Esophagus muscularis mucosa (tissue), 4 donors: ENCODE data around the gene CUX1. TPM values are rescaled to one million over a fixed set of nuclear protein-coding genes. Genes with fewer than 3 reads are reported as not detected.
"Not testable (repeated sequence)": the region's sequence is repeated elsewhere in the genome, so short reads cannot be mapped to it uniquely, and the experiment has no call there.

Experiments used
- DNase-seq: peaks from one replicate; pipeline ENCODE4 v3.0.0-alpha.2; 2017; ENCODE audit errors: extremely low spot score
- H3K27ac ChIP-seq, 4 donors: fragments of 200-600 bp; sonication (generic); replicated peaks in 1 of 4; 1 replicate in 3 of 4; 2 replicates in 1 of 4; pipeline ENCODE4 v1.5.1; 2016 to 2019; ENCODE audit warnings: mild to moderate bottlenecking in 1 of 4
- H3K27me3 ChIP-seq, 4 donors: fragments of 200-600 bp; sonication (generic); one replicate each; pipeline versions ENCODE4 v1.5.1 to v1.6.0; 2016 to 2019
- H3K36me3 ChIP-seq, 4 donors: fragments of 200-600 bp; sonication (generic); one replicate each; pipeline ENCODE4 v1.5.1; 2016 to 2019
- H3K4me1 ChIP-seq, 4 donors: fragments of 200-600 bp; sonication (generic); one replicate each; pipeline ENCODE4 v1.5.1; 2016 to 2019
- H3K4me3 ChIP-seq, 4 donors: fragments of 200-600 bp; sonication (generic); 1 replicate in 2 of 4; 2 replicates in 2 of 4; pipeline ENCODE4 v1.5.1; 2016 to 2019; ENCODE audit warnings: mild to moderate bottlenecking in 4 of 4, moderate library complexity in 1 of 4
- H3K9me3 ChIP-seq, 4 donors: fragments of 200-600 bp; sonication (generic); 1 replicate in 3 of 4; 2 replicates in 1 of 4; pipeline ENCODE4 v1.5.1; 2016 to 2019
- CTCF ChIP-seq, 3 experiments: fragments of 200-600 bp in 2 of 3; fragments of 450-650 bp in 1 of 3; sonication (generic) in 2 of 3; IDR thresholded peaks; one replicate each; pipeline ENCODE4 v1.5.1; 2017 to 2019; ENCODE audit warnings: antibody characterized with exemption in 3 of 3, mild to moderate bottlenecking in 2 of 3, moderate library complexity in 1 of 3
- EP300 ChIP-seq: sonication (generic); formaldehyde crosslinking; IDR thresholded peaks from one replicate; pipeline ENCODE4 v1.6.1; 2017; ENCODE audit warnings: antibody characterized with exemption
- POLR2A ChIP-seq: fragments of 450-650 bp; IDR thresholded peaks from one replicate; pipeline ENCODE4 v1.6.1; 2017; ENCODE audit warnings: antibody characterized with exemption, moderate library complexity, mild to moderate bottlenecking, low read depth
- POLR2AphosphoS5 ChIP-seq, 2 donors: sonication (generic); formaldehyde crosslinking; IDR thresholded peaks; one replicate each; pipeline ENCODE4 v1.6.1; 2017; ENCODE audit warnings: antibody characterized with exemption in 2 of 2
- WGBS: methylation state at CpG from one replicate; pipeline ENCODE4 v1.1.5; 2018; 5-methylcytosine and 5-hydroxymethylcytosine counted together
- intact Hi-C: fragments of 100-400 bp; cut with DNase I; formaldehyde crosslinking; loops from one replicate; pipeline ENCODE4 v1.15.1; 2023
- small RNA-seq, 3 donors: library from RNA; depleted of rRNA; stranded (forward); fragments of <200 nt; gene quantifications; one replicate each; pipeline ENCODE3, GENCODE V24; 2016
- total RNA-seq, 4 donors: library from RNA; depleted of rRNA; stranded (reverse); fragments of >200 nt; gene quantifications; one replicate each; pipeline versions ENCODE4 v1.1.0 to v1.2.1, GENCODE V29; 2016

CUX1 gene
- total RNA-seq, 4 donors from 2014 or later, result 61.5 to 136 (median 92.3) TPM

- Histone ChIP-seq H3K27me3 (peaks cover 0 to 59% (median 4%) of the 10 kb centered on the region in 4 donors), H3K36me3 (no peaks in the 10 kb centered on the region), H3K4me1 (peaks cover 6 to 16% (median 10%) of the 10 kb centered on the region in 4 donors), H3K4me3 (no peak overlapping the region), H3K9me3 (no peaks in the 10 kb centered on the region), H3K27ac (no peak overlapping the region)
- 98% methylated on average over 5 of the region's 5 CpGs for WGBS
- TF ChIP-seq CTCF (IDR thresholded peaks at IDR 0.05) (no peak), POLR2A (no peak), EP300 (no peak), POLR2AphosphoS5 (IDR thresholded peaks at IDR 0.05) (no peak)
- intact Hi-C loops, result no loop called here
- no peak for DNase-seq
Observed at GRCh38 chr7:102323914-102324195, 506.4 kb downstream of the CUX1 start.

GRCh38 chr7:102325106-102325505 is 507.7 kb downstream of the CUX1 start:
- intact Hi-C loops, H3K36me3 ChIP-seq, H3K4me3 ChIP-seq, H3K9me3 ChIP-seq, H3K27ac ChIP-seq, DNase-seq: not testable (repeated sequence)
- WGBS, result 91% methylated on average over 11 of the region's 11 CpGs
- Histone ChIP-seq H3K27me3 (peaks cover 0 to 58% (median 4%) of the 10 kb centered on the region in 4 donors), H3K4me1 (peaks cover 0 to 16% (median 6%) of the 10 kb centered on the region in 4 donors)

GRCh38 chr7:102326157-102326889 is 508.9 kb downstream of the CUX1 start:
- intact Hi-C loops, result no loop called here
- TF ChIP-seq POLR2A (no peak), CTCF (IDR thresholded peaks at IDR 0.05) (no peak), POLR2AphosphoS5 (IDR thresholded peaks at IDR 0.05) (no peak), EP300 (no peak)
- peaks cover 0 to 5% (median 3%) of the 10 kb centered on the region in 4 donors for H3K4me1 ChIP-seq
- H3K27ac ChIP-seq, result no peak overlapping the region
- peaks cover 0 to 49% (median 2%) of the 10 kb centered on the region in 4 donors for H3K27me3 ChIP-seq
- 89% methylated on average over 11 of the region's 11 CpGs for WGBS
- H3K4me3 ChIP-seq, result no peak overlapping the region
- no peaks in the 10 kb centered on the region for H3K9me3 ChIP-seq
- DNase-seq, result no peak
- no peaks in the 10 kb centered on the region for H3K36me3 ChIP-seq

DNA sequence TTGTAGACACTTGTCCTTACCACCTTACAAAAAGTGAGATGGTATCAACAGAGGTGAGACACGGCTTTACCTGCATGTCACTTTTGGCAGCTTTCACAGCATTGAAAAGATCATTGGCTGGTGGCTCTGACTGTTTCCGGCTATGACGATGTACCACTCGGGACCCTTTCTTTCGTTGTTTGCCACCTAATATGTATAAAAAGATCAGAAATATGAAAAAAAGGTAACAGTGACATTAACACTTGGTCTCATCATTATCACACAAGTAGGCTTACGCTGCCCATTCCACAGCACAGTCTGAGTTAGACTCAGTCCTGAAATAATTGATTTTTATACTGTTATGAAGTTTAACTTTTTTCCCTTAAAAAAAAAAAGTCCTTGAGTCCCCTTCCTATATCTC is 509.8 kb downstream of the CUX1 start:
- H3K4me1 ChIP-seq, H3K27ac ChIP-seq, H3K9me3 ChIP-seq, DNase-seq, H3K36me3 ChIP-seq, H3K4me3 ChIP-seq, intact Hi-C loops: not testable (repeated sequence)
- H3K27me3 ChIP-seq, result peaks cover 0 to 42% (median 2%) of the 10 kb centered on the region in 4 donors
- WGBS, result 90% methylated on average over 6 of the region's 6 CpGs

GRCh38 chr7:102328863-102329262 is 511.4 kb downstream of the CUX1 start:
- peaks cover 0 to 42% (median 2%) of the 10 kb centered on the region in 4 donors for H3K27me3 ChIP-seq
- DNase-seq, H3K36me3 ChIP-seq, H3K4me1 ChIP-seq, H3K27ac ChIP-seq, intact Hi-C loops, H3K9me3 ChIP-seq, H3K4me3 ChIP-seq: not testable (repeated sequence)
- WGBS, result 78% methylated on average over 2 of the region's 5 CpGs

DNA sequence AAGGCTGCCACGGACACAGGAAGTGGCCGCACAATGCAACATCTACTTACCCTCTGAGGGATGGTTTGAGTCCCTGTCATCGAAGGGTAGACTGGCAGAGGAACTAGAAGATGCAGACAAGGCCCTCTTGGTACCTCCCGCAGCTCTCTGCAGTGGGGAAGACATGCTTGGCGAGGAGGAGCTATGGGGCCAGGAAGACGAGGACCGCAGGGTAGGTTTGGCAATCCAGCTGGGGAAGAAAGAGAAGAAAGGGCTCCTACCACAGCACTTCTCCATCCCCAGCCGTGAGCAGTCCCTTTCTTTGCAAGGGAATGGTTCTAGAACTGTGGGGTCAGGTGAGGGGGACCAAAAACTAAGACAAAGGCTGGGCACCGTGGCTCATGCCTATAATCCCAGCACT is 511.9 kb downstream of the CUX1 start:
- not testable (repeated sequence) for DNase-seq

DNA sequence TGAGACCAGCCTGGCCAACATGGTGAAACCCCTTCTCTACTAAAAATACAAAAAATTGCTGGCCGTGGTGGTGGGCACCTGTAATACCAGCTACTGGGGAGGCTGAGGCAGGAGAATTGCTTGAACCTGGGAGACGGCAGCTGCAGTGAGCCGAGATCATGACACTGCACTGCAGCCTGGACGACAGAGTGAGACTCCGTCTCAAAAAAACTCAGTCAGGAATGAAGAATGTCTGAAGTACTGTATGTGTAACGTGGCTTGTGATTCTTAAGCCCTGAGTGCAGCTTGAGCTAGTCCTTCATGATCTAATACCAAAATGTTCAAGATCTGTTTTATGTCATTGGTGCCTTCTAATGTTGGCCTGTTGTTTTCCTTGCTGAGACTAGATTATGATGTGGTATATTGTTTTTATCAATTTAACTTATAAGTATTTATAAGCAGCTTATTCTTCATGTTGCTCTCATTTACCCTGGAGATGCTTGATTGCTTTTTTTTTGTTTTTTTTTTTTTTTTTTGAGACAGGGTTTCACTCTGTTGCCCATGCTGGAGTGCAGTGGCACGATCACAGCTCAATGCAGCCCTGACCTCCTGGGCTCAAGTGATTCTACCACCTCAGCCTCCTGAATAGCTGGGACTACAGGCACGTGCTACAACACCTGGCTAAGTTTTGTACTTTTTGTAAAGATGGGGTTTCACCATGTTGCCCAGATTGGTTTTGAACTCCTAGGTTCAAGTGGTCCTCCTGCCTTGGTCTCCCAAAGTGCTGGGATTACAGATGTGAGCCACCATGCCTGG is 513.4 kb downstream of the CUX1 start:
- DNase-seq, H3K4me1 ChIP-seq, intact Hi-C loops, H3K27ac ChIP-seq, H3K9me3 ChIP-seq, H3K36me3 ChIP-seq, H3K4me3 ChIP-seq: not testable (repeated sequence)
- WGBS, result 82% methylated on average over 8 of the region's 8 CpGs
- H3K27me3 ChIP-seq, result peaks cover 0 to 31% (median 2%) of the 10 kb centered on the region in 4 donors

More for the DNA sequence above, 511.9 kb downstream of the CUX1 start:
- H3K27me3 ChIP-seq, result peaks cover 0 to 40% (median 2%) of the 10 kb centered on the region in 4 donors
- H3K27ac ChIP-seq, H3K4me1 ChIP-seq, H3K9me3 ChIP-seq, intact Hi-C loops, H3K4me3 ChIP-seq, H3K36me3 ChIP-seq: not testable (repeated sequence)
- 66% methylated on average over 9 of the region's 9 CpGs for WGBS

Small RNA genes within 50 kb of the gene (small RNA-seq; reads per million reads assigned to genes)
- gene AC005086.2, result 0 reads per million in 3 donors
- gene AC005086.3, result 0 reads per million in 3 donors
- gene AC005086.4, result 0 reads per million in 3 donors
- 0 reads per million in 3 donors for gene AC005088.1
- gene MIR4285, result 0 reads per million in 3 donors
- 0 reads per million in 3 donors for gene RF00554

Other genes with a start within 250 kb of the CUX1 start
- gene MYL10, start 188.3 kb upstream of the CUX1 start, total RNA-seq, result not detected